ENCODE data around the gene NIT2.
"Not testable (repeated sequence)": the region's sequence is repeated elsewhere in the genome, so short reads cannot be mapped to it uniquely, and the experiment has no call there.

Gene NIT2

GRCh38 chr3:100339786-100340185 is 5.2 kb downstream of the NIT2 start:
- no peak for DNase-seq

GRCh38 chr3:100340527-100340926 is 6.0 kb downstream of the NIT2 start:
- DNase-seq, result no peak

GRCh38 chr3:100348727-100349126 is 14.2 kb downstream of the NIT2 start:
- DNase-seq, result no peak

- DNase-seq, result not testable (repeated sequence)
Measured at GRCh38 chr3:100351770-100352169, 17.2 kb downstream of the NIT2 start.

- DNase-seq, result no peak
Measured at GRCh38 chr3:100352296-100353231, 18.0 kb downstream of the NIT2 start.

- no peak for DNase-seq
Measured at GRCh38 chr3:100354850-100355249, 20.3 kb downstream of the NIT2 start.

- DNase-seq, result no peak
Measured at GRCh38 chr3:100358413-100358812, 23.9 kb downstream of the NIT2 start.

GRCh38 chr3:100359035-100359434 is 24.5 kb downstream of the NIT2 start:
- DNase-seq, result no peak

GRCh38 chr3:100360757-100361496 is 26.4 kb downstream of the NIT2 start:
- DNase-seq, result peak; percentile 6

GRCh38 chr3:100361897-100362296 is 27.3 kb downstream of the NIT2 start:
- no peak for DNase-seq

GRCh38 chr3:100364421-100364820 is 29.9 kb downstream of the NIT2 start:
- DNase-seq, result no peak

- no peak for DNase-seq
Measured at GRCh38 chr3:100366424-100366823, 31.9 kb downstream of the NIT2 start.

GRCh38 chr3:100368441-100368840 is 33.9 kb downstream of the NIT2 start:
- DNase-seq, result no peak

- no peak for DNase-seq
Measured at GRCh38 chr3:100370756-100371155, 36.2 kb downstream of the NIT2 start.

GRCh38 chr3:100374521-100374920 is 40.0 kb downstream of the NIT2 start:
- DNase-seq, result no peak

- DNase-seq, result no peak
Measured at GRCh38 chr3:100376301-100376700, 41.7 kb downstream of the NIT2 start.

- DNase-seq, result no peak
Measured at GRCh38 chr3:100384733-100385525, 50.4 kb downstream of the NIT2 start.

- DNase-seq, result no peak
Measured at GRCh38 chr3:100386437-100387074, 52.0 kb downstream of the NIT2 start.

- DNase-seq, result no peak
Measured at GRCh38 chr3:100389025-100389424, 54.5 kb downstream of the NIT2 start.

- no peak for DNase-seq
Measured at GRCh38 chr3:100395679-100396431, 61.3 kb downstream of the NIT2 start.

GRCh38 chr3:100396967-100397366 is 62.4 kb downstream of the NIT2 start:
- no peak for DNase-seq
